ENCODE measurements around the gene BABAM2. TPM values are rescaled to one million over a fixed set of nuclear protein-coding genes. Genes with fewer than 3 reads are reported as not detected.

The BABAM2 gene
- total and polyA plus RNA-seq, 4 donors = 9.9 to 17.0 (median 13.9) TPM

DNA sequence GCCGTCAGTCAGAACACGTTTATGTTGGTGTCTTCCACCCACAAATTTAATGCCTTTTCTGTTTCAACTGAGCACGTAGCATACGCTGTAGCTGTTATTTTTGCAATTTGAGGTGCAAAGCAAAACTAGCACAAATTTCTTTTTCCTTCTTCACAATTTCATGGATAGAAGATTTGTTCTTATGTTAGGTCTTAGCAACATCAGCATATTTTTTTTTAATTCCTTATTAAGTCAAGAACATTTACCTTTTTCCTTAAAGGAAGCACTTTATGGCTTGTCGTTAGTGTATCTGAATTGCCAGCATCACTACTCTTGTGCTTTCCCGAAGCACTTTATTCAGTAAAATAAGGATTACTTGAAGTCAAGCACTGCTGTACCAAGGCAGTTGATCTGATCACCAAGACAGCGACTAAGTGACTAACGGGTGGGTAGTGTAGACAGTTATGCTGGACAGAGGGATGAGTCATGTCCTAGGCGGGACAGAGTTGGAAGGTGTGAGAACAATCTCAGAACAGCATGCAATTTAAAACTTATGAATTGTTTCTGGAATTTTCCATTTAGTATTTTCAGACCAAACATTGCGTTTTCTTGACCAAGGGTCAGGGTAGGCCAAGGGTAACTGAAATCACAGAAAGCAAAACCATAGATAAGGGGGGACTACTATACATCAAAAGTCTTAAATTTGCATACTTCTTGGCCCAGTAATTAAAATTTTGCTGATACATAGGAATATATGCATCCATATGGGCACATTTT, 13.3 kb downstream of the BABAM2 start:
- Histone ChIP-seq H3K27ac (ENCODE audit: low read depth in 1 of 2, low read length in 2 of 2) (no peak overlapping the region), H3K9me3 (ENCODE audit: control insufficient read depth in 4 of 4, low read length in 3 of 4) (no peaks in the 10 kb centered on the region), H3K36me3 (ENCODE audit: control insufficient read depth in 4 of 4, insufficient read depth in 3 of 4, low read depth in 1 of 4, low read length in 3 of 4) (no peaks in the 10 kb centered on the region), H3K27me3 (ENCODE audit: control insufficient read depth in 4 of 4, insufficient read depth in 4 of 4, low read length in 3 of 4) (no peaks in the 10 kb centered on the region), H3K9ac (ENCODE audit: low read depth in 1 of 2, low read length in 2 of 2) (no peak overlapping the region), H3K4me3 (ENCODE audit: low read depth in 1 of 3, low read length in 3 of 3) (no peak overlapping the region), H3K4me1 (ENCODE audit: control insufficient read depth in 4 of 4, insufficient read depth in 4 of 4, low read length in 3 of 4) (no peaks in the 10 kb centered on the region)
- 96% methylated on average over 10 of the region's 10 CpGs for WGBS
- no peak for TF ChIP-seq HNF4G (IDR thresholded peaks at IDR 0.05)
- TF ChIP-seq SP1 (IDR thresholded peaks at IDR 0.05) = no peak
- TF ChIP-seq YY1 (IDR thresholded peaks at IDR 0.05) = no peak
- TF ChIP-seq NR2F2 (IDR thresholded peaks at IDR 0.05) = no peak
- no peak for TF ChIP-seq ZBTB33 (IDR thresholded peaks at IDR 0.05)
- no peak for TF ChIP-seq EGR1 (IDR thresholded peaks at IDR 0.05; ENCODE audit: low read depth in 2 of 2)
- no peak for TF ChIP-seq FOXA2 (IDR thresholded peaks at IDR 0.05)
- TF ChIP-seq GABPA (IDR thresholded peaks at IDR 0.05 in 1 of 2, conservative IDR thresholded peaks at IDR 0.05 in 1 of 2) = no peak
- no peak for TF ChIP-seq JUND (IDR thresholded peaks at IDR 0.05)
- no peak for TF ChIP-seq RAD21 (IDR thresholded peaks at IDR 0.05)
- no peak for TF ChIP-seq MAX (IDR thresholded peaks at IDR 0.05)
- no peak for TF ChIP-seq REST (IDR thresholded peaks at IDR 0.05)
- TF ChIP-seq TAF1 (conservative IDR thresholded peaks at IDR 0.05) = no peak
- TF ChIP-seq CTCF (IDR thresholded peaks at IDR 0.05; ENCODE audit: low read depth, low read length, missing input control) = no peak
- no peak for DNase-seq (ENCODE audit: low spot score)

- H3K27me3 ChIP-seq (ENCODE audit: control insufficient read depth in 4 of 4, insufficient read depth in 4 of 4, low read length in 3 of 4) = no peaks in the 10 kb centered on the region
- H3K36me3 ChIP-seq (ENCODE audit: control insufficient read depth in 4 of 4, insufficient read depth in 3 of 4, low read depth in 1 of 4, low read length in 3 of 4) = no peaks in the 10 kb centered on the region
- WGBS = 77% methylated on average over 1 of the region's 1 CpG
- H3K4me3 ChIP-seq (ENCODE audit: low read depth in 1 of 3, low read length in 3 of 3) = no peak overlapping the region
- no peak overlapping the region for H3K9ac ChIP-seq (ENCODE audit: low read depth in 1 of 2, low read length in 2 of 2)
- H3K4me1 ChIP-seq (ENCODE audit: control insufficient read depth in 4 of 4, insufficient read depth in 4 of 4, low read length in 3 of 4) = no peaks in the 10 kb centered on the region
- H3K9me3 ChIP-seq (ENCODE audit: control insufficient read depth in 4 of 4, low read length in 3 of 4) = no peaks in the 10 kb centered on the region
- no peak overlapping the region for H3K27ac ChIP-seq (ENCODE audit: low read depth in 1 of 2, low read length in 2 of 2)
- TF ChIP-seq REST (IDR thresholded peaks at IDR 0.05) (no peak), JUND (IDR thresholded peaks at IDR 0.05) (no peak), RXRA (IDR thresholded peaks at IDR 0.05) (no peak), FOXA2 (IDR thresholded peaks at IDR 0.05) (no peak), RAD21 (IDR thresholded peaks at IDR 0.05) (no peak), CTCF (IDR thresholded peaks at IDR 0.05; ENCODE audit: low read depth, low read length, missing input control) (no peak), HNF4G (IDR thresholded peaks at IDR 0.05) (no peak), EGR1 (IDR thresholded peaks at IDR 0.05; ENCODE audit: low read depth in 2 of 2) (no peak), FOXA1 (IDR thresholded peaks at IDR 0.05) (no peak)
- no peak for DNase-seq (ENCODE audit: low spot score)
Observed at GRCh38 chr2:27904405-27904665, 13.8 kb downstream of the BABAM2 start.

Data from liver (tissue), 9 donors.